GM12864 (cell line): ENCODE measurements around the gene TBX2.
"Not testable (repeated sequence)": the region's sequence is repeated elsewhere in the genome, so short reads cannot be mapped to it uniquely, and the experiment has no call there.

Experiments used
- DNase-seq: peaks from one replicate; pipeline ENCODE4 v3.0.0-alpha.2; 2011; ENCODE audit warnings: low read depth
- H3K4me3 ChIP-seq: 2 replicates; pipeline ENCODE4 v1.5.1; 2011; ENCODE audit warnings: mild to moderate bottlenecking, low read depth, low read length, control low read depth
- TF ChIP-seq, protein P1 (sequence below): IDR thresholded peaks from 2 replicates; pipeline ENCODE4 v1.5.1; 2011; ENCODE audit warnings: low read depth, mild to moderate bottlenecking, moderate library complexity, low read length, control low read depth, inconsistent platforms; ENCODE audit errors: missing control alignments

The TBX2 gene

DNA sequence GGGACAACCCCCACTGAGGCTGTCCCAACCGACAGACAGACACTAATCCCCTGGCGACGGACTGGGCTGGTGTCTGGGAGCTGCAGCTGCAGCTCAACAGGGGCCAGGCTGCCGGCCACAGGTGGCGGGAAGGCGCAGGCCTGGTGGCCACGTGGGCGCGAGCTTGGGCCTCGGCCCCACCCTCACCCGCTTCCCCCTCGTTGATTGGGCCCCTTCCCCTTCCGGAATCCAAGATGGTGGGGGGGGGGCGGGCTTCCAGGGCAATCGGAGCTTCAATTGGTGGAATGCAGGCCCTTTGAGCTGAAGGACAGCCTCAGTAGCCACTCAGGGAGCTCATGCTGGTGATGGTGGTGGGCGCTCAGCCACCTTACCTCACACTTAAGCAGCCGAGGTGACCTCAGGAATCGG, 43.8 kb downstream of the TBX2 start:
- DNase-seq: no peak
- no peak overlapping the region for H3K4me3 ChIP-seq
- TF ChIP-seq, protein P1, sequence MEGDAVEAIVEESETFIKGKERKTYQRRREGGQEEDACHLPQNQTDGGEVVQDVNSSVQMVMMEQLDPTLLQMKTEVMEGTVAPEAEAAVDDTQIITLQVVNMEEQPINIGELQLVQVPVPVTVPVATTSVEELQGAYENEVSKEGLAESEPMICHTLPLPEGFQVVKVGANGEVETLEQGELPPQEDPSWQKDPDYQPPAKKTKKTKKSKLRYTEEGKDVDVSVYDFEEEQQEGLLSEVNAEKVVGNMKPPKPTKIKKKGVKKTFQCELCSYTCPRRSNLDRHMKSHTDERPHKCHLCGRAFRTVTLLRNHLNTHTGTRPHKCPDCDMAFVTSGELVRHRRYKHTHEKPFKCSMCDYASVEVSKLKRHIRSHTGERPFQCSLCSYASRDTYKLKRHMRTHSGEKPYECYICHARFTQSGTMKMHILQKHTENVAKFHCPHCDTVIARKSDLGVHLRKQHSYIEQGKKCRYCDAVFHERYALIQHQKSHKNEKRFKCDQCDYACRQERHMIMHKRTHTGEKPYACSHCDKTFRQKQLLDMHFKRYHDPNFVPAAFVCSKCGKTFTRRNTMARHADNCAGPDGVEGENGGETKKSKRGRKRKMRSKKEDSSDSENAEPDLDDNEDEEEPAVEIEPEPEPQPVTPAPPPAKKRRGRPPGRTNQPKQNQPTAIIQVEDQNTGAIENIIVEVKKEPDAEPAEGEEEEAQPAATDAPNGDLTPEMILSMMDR: no peak

DNA sequence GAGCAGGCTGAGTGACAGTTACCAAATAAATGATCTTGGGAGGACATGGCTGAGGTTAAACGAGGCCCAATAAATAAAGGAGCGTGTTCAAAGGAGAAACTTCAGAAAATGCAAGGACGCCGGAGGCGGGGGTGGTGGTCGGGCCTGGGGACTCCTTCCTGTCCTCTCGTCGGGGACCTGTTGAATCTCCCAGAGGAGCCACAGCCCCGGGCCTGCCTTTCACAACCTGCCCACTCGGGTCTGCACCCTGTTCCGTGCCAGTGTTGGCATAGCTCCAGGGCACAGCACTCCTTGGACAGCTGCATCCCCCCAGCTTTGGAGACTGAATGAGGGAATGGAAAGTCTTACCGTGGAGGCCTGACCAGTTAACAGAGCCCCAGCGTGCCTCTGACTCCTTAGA, 44.4 kb downstream of the TBX2 start:
- TF ChIP-seq, protein P1: no peak
- H3K4me3 ChIP-seq: no peak overlapping the region
- DNase-seq: no peak

DNA sequence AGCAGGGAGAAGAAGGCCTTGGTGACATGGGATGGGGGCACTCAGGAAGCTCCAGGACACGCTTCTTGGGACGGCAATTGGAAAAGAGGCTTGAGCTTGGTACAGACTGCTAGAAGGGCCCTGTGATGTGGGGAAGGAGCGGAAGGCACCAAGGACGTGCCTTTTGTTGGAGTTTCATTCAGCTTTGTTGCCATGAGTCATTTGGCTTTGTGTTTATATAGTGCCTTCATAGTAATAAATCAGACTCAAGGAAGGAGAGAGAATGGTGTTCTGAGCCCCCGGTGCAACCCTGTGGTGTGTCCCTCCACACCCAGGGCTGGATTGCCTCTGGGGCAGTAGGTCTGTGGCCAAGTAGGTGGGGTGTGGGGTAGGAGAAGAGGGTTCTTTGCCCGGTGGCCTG, 45.2 kb downstream of the TBX2 start:
- no peak overlapping the region for H3K4me3 ChIP-seq
- TF ChIP-seq, protein P1: no peak
- DNase-seq: no peak

DNA sequence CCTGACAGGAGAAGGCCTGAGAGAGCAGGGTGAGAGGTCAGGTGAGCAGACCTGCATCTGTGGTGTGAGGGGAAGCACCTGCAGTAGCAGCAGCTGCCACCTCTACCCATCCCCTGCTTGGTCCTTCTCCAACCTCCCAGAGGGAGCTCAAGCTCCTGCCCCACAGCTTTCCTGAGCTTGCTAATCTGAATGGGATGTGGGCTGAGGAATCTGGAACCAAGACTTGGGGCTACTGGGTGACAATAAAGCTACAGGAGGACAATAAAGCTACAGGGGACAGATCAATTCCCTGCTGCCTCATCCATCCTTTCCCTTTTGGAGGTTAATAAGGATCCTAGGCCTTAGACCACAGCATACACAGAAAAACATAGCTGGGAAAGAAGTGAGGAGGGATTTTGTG, 47.7 kb downstream of the TBX2 start:
- TF ChIP-seq, protein P1: no peak
- DNase-seq: no peak
- H3K4me3 ChIP-seq: no peak overlapping the region

DNA sequence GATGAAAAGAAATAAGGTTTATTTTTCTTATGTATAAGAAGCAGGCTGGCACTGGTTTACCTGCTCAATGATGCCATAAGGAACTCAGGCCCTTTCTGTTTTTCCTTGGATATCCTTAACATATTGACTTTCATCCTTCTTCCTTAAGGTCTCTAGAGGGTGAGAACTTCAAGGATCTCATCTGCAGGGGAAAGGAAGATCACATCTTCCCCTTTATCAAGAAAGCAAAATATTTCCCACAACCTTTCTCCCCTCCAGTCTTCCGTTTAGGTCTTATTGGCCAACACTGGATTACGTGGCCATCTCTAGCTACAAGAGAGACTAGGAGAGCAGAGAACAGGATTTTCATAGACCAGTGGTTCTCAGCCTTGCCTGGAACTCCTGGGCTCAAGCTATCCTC, 48.4 kb downstream of the TBX2 start:
- no peak for DNase-seq
- TF ChIP-seq, protein P1: no peak
- no peak overlapping the region for H3K4me3 ChIP-seq

DNA sequence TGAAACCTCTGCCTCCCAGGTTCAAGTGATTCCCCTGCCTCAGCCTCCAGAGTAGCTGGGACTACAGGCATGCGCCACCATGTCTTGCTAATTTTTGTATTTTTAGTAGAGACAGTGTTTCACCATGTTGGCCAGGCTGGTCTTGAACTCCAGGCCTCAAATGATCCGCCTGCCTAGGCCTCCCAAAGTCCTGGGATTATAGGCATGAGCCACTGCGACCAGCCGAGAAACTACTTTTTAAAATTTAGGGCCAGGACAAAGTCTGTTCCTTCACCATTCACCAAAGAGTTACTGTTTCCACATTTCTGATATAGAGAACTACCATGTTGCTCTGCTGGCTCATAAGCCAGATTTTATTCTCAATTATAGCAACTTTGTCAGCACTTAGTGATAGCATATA, 49.5 kb downstream of the TBX2 start:
- not testable (repeated sequence) for DNase-seq, H3K4me3 ChIP-seq

DNA sequence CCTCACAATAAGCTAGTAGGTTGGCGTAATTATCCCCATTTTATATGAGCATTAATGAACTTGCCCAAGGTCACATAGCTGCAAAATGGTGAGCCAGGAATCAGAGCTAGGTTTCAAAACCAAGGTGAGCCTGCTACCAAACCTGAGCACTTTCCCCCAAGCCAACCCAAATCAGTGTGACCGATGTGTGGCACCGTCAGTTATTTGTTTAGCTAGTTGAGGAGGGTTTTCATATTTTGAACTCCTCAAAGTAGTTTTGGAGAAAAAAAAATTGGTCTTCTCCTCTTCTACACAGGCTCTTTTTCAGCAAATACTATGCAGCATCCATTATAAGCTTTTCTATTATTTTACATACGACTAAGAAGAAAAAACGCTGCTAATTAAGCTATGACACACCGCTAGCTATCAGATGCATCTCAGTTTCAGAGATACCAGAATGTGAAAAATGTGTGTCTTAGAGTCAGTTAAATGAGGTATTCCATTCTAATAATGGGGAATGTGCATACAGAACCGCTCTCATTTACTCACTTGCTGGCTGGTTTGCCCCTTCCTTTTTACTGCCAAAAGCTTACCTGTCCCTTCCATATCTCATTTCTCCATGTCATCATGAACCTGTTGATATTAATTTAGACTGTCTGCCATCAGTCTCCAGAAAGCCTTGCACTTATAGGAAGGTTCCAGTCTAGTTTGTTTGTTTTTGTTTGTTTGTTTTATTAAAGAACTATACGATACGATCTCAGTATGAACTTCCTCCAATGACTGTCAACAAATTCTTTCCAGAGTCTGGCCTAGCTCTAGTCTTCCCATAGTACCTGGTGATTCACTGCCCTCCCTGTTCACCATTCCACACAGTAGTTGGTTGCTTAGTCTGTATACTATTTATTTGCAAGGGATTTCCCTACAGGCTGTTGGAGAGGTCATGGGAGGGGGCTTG, 50.3 kb downstream of the TBX2 start:
- no peak overlapping the region for H3K4me3 ChIP-seq
- TF ChIP-seq, protein P1: no peak
- DNase-seq: no peak
